GM19043 (cell line): Measurements from ENCODE around the gene KRT82.
"Not testable (repeated sequence)": the region's sequence is repeated elsewhere in the genome, so short reads cannot be mapped to it uniquely, and the experiment has no call there.

Experiments
- ATAC-seq: cut with Tn5 transposase; IDR thresholded peaks from one replicate; pipeline ENCODE4 v1.9.1; 2021; ENCODE audit warnings: low read depth; ENCODE audit not compliant: unreplicated experiment

The KRT82 gene

GRCh38 chr12:52347551-52348510 lies 58.3 kb downstream of the KRT82 start:
- ATAC-seq, result no peak

- no peak for ATAC-seq
Observed at GRCh38 chr12:52347016-52347415, 59.1 kb downstream of the KRT82 start.

- ATAC-seq, result no peak
Observed at GRCh38 chr12:52346593-52346992, 59.5 kb downstream of the KRT82 start.

GRCh38 chr12:52345041-52345440 lies 61.1 kb downstream of the KRT82 start:
- not testable (repeated sequence) for ATAC-seq

- no peak for ATAC-seq
Observed at GRCh38 chr12:52344111-52344510, 62.0 kb downstream of the KRT82 start.
